ENCODE results near the gene SKA3.
"Not testable (repeated sequence)": the region's sequence is repeated elsewhere in the genome, so short reads cannot be mapped to it uniquely, and the experiment has no call there.

DNA sequence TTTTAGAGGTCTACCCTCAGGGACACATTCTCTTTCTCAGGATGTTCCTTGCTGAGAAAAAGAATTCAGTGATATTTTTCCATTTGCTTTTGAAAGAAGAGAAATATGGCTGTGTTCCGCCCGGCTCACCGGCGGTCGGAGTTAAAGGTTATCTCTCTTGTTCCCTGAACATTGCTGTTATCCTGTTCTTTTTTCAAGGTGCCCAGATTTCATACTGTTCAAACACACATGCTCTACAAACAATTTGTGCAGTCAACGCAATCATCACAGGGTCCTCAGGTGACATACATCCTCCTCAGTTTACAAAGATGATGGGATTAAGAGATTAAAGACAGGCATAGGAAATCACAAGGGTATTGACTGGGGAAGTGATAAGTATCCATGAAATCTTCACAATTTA, 40.5 kb downstream of the SKA3 start:
- TF ChIP-seq POLR2A (IDR thresholded peaks at IDR 0.05), result not testable (repeated sequence)
- TF ChIP-seq, protein P1, sequence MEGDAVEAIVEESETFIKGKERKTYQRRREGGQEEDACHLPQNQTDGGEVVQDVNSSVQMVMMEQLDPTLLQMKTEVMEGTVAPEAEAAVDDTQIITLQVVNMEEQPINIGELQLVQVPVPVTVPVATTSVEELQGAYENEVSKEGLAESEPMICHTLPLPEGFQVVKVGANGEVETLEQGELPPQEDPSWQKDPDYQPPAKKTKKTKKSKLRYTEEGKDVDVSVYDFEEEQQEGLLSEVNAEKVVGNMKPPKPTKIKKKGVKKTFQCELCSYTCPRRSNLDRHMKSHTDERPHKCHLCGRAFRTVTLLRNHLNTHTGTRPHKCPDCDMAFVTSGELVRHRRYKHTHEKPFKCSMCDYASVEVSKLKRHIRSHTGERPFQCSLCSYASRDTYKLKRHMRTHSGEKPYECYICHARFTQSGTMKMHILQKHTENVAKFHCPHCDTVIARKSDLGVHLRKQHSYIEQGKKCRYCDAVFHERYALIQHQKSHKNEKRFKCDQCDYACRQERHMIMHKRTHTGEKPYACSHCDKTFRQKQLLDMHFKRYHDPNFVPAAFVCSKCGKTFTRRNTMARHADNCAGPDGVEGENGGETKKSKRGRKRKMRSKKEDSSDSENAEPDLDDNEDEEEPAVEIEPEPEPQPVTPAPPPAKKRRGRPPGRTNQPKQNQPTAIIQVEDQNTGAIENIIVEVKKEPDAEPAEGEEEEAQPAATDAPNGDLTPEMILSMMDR (IDR thresholded peaks at IDR 0.05 in 4 of 5, conservative IDR thresholded peaks at IDR 0.05 in 1 of 5), result not testable (repeated sequence)
